Measurements from ENCODE around the gene CARD11. TPM values are rescaled to one million over a fixed set of nuclear protein-coding genes. Genes with fewer than 3 reads are reported as not detected.

Gene CARD11
- total and polyA plus RNA-seq, 2 of the 4 experiments (the other 2 are of a cell fraction): 0.18 to 0.26 TPM

- Histone ChIP-seq H3K36me3 (ENCODE audit: control insufficient read depth, insufficient read depth, low read length) (no peaks in the 10 kb centered on the region), H3K14ac (replicated peaks; ENCODE audit: low read depth, low read length) (no peak overlapping the region), H4K91ac (ENCODE audit: insufficient read depth, low read depth, low read length) (no peak overlapping the region), H3K23ac (ENCODE audit: low read depth, low read length) (no peak overlapping the region), H4K20me1 (ENCODE audit: insufficient read depth, low read length) (no peaks in the 10 kb centered on the region), H3K4me3 (ENCODE audit: insufficient read depth, low read depth, low read length) (no peak overlapping the region), H3K56ac (ENCODE audit: extremely low read depth, insufficient read depth, low read length) (no peak overlapping the region), H3K27ac (ENCODE audit: insufficient read depth, low read length) (no peak overlapping the region), H3K79me1 (ENCODE audit: low read depth in 1 of 2, low read length in 2 of 2) (no peaks in the 10 kb centered on the region), H3K4me1 (ENCODE audit: control insufficient read depth, insufficient read depth, low read length) (no peaks in the 10 kb centered on the region), H4K8ac (ENCODE audit: low read depth in 2 of 2, low read length in 2 of 2) (no peak overlapping the region), H3K4me2 (ENCODE audit: low read depth, low read length) (no peak overlapping the region), H2BK120ac (ENCODE audit: low read depth, low read length) (no peak overlapping the region), H2AFZ (replicated peaks; ENCODE audit: low read length, poor library complexity) (no peak overlapping the region), H3K27me3 (ENCODE audit: control insufficient read depth, insufficient read depth, low read length) (no peaks in the 10 kb centered on the region; the same call in 1 of the 2 replicates), H2AK5ac (ENCODE audit: low read depth, low read length) (no peak overlapping the region), H3K18ac (ENCODE audit: low read depth, low read length) (no peak overlapping the region), H3K9me3 (ENCODE audit: control insufficient read depth, insufficient read depth, low read length) (peaks cover 7% of the 10 kb centered on the region), H3K4ac (ENCODE audit: low read depth, low read length) (no peak overlapping the region), H4K5ac (ENCODE audit: low read depth, low read length) (no peak overlapping the region), H2AK9ac (replicated peaks; ENCODE audit: low read depth, low read length, poor library complexity) (no peak overlapping the region), H2BK20ac (ENCODE audit: low read depth, low read length) (no peak overlapping the region), H3K9me1 (ENCODE audit: insufficient read depth, low read length) (no peaks in the 10 kb centered on the region), H2BK5ac (ENCODE audit: low read depth, low read length, poor library complexity, severe bottlenecking) (no peak overlapping the region), H3K9ac (ENCODE audit: low read depth, low read length) (no peak overlapping the region), H2BK15ac (ENCODE audit: low read depth, low read length) (no peak overlapping the region)
- ChIA-PET POLR2A (ENCODE audit: unreplicated experiment) (no interaction called here), CTCF (no interaction called here)
- in situ Hi-C loops (cut with MboI; ENCODE audit: low sequenced_read_pairs): no loop called here
- no peak for TF ChIP-seq FOS (IDR thresholded peaks at IDR 0.05; ENCODE audit: low read depth, low read length)
- TF ChIP-seq RAD21 (IDR thresholded peaks at IDR 0.05; ENCODE audit: low read length): no peak
- no peak for TF ChIP-seq CTCF (conservative IDR thresholded peaks at IDR 0.05; ENCODE audit: low read depth, low read length)
- no peak for TF ChIP-seq POLR2A (IDR thresholded peaks at IDR 0.05; ENCODE audit: low read depth, low read length)
- TF ChIP-seq NFE2L2 (IDR thresholded peaks at IDR 0.05; ENCODE audit: low read depth, low read length): no peak
- no peak for TF ChIP-seq MXI1 (IDR thresholded peaks at IDR 0.05; ENCODE audit: borderline replicate concordance, low read depth, low read length)
- TF ChIP-seq MAFK (IDR thresholded peaks at IDR 0.05; ENCODE audit: low read depth, low read length): no peak
- TF ChIP-seq MAZ (IDR thresholded peaks at IDR 0.05; ENCODE audit: borderline replicate concordance, low read depth, low read length): no peak
- no peak for TF ChIP-seq USF2 (IDR thresholded peaks at IDR 0.05; ENCODE audit: low read depth, low read length)
- TF ChIP-seq RFX5 (IDR thresholded peaks at IDR 0.05; ENCODE audit: low read depth, low read length): no peak
- TF ChIP-seq CEBPB (IDR thresholded peaks at IDR 0.05; ENCODE audit: low read depth, low read length): no peak
- TF ChIP-seq ELK1 (IDR thresholded peaks at IDR 0.05; ENCODE audit: borderline replicate concordance, low read depth, low read length): no peak
- no peak for TF ChIP-seq SMC3 (IDR thresholded peaks at IDR 0.05; ENCODE audit: low read depth, low read length)
- TF ChIP-seq CHD1 (IDR thresholded peaks at IDR 0.05; ENCODE audit: low read depth, low read length): no peak
- no peak for TF ChIP-seq RCOR1 (IDR thresholded peaks at IDR 0.05; ENCODE audit: insufficient replicate concordance, low read length)
- TF ChIP-seq BHLHE40 (IDR thresholded peaks at IDR 0.05; ENCODE audit: low read depth, low read length): no peak
- no peak for DNase-seq
- BruUV-seq (replicated peaks): no TSS peak
- dilution Hi-C loops (cut with HindIII; ENCODE audit: low sequenced_read_pairs, unreplicated experiment): no loop called here
- WGBS, 2 experiments (ENCODE audit: extremely low coverage in 2 of 2, insufficient read length in 1 of 2): 100% methylated on average over 1 of the region's 4 CpGs; no CpG with 5 or more reads in 1 of the 2 experiments
- ATAC-seq (ENCODE audit: low read depth): no peak
- intact Hi-C loops (cut with micrococcal nuclease): no loop called here
Observed at GRCh38 chr7:3076700-3077099, 33.0 kb upstream of the CARD11 start.

Data from IMR-90 (cell line).